HepG2 (cell line): ENCODE data around the gene C19orf73. TPM values are rescaled to one million over a fixed set of nuclear protein-coding genes. Genes with fewer than 3 reads are reported as not detected.

Experiments used
- ATAC-seq: fragments of 200-7000 bp; cut with Tn5 transposase; 3 replicates; pipeline ENCODE4 v1.9.1; 2020; ENCODE audit warnings: mild to moderate bottlenecking, moderate library complexity
- BruUV-seq: library from RNA; stranded (reverse); fragments of 400-500 nt; replicated peaks from 2 replicates; lab custom pipeline; 2021; lab: Mats Ljungman, UMichigan
- CTCF ChIA-PET: fragments of 300-600 bp; formaldehyde crosslinking; extraction: SDS; loops from one replicate; lab custom pipeline; 2021; ENCODE audit warnings: low total read pairs, inconsistent platforms, low intra/inter-chr PET ratio; lab: Yijun Ruan, JAX
- POLR2A ChIA-PET: fragments of 350-600 bp; sonication (Branson Sonifier 250); formaldehyde crosslinking; loops from one replicate; lab custom pipeline; 2020; ENCODE audit warnings: antibody characterized with exemption, inconsistent platforms; lab: Yijun Ruan, JAX
- DNase-seq: peaks from one replicate; pipeline ENCODE4 v3.0.0-alpha.2; 2015; ENCODE audit warnings: low spot score
- FAIRE-seq: peaks from 3 replicates; lab custom pipeline; 2011; peaks lifted over from hg19 to GRCh38; lab: Jason Lieb, UNC
- H2AFZ ChIP-seq: one replicate; pipeline ENCODE4 v1.6.1; 2011; ENCODE audit warnings: low read length, inconsistent platforms
- H3K27ac ChIP-seq: fragments of 300-600 bp; 3 replicates; pipeline ENCODE4 v1.8.0; 2011; ENCODE audit warnings: mixed run types, mild to moderate bottlenecking, mixed read lengths, low read length, inconsistent platforms; ENCODE audit not compliant: insufficient read depth; ENCODE audit errors: extremely low read length
- H3K27me3 ChIP-seq, 2 experiments: fragments of 200-600 bp in 1 of 2; 2 replicates in 1 of 2; 3 replicates in 1 of 2; pipeline versions ENCODE4 v1.6.0 to v1.8.0; 2011; ENCODE audit warnings: low read length in 2 of 2, mild to moderate bottlenecking in 2 of 2, moderate library complexity in 2 of 2, inconsistent platforms in 1 of 2; ENCODE audit not compliant: insufficient read depth in 2 of 2, control insufficient read depth in 1 of 2
- H3K36me3 ChIP-seq, 2 experiments: fragments of 200-600 bp in 1 of 2; replicated peaks in 1 of 2; 2 replicates in 1 of 2; 3 replicates in 1 of 2; pipeline versions ENCODE4 v1.5.1 to v1.8.0; 2011; ENCODE audit warnings: low read length in 2 of 2, inconsistent platforms in 1 of 2; ENCODE audit not compliant: insufficient read depth in 2 of 2, control insufficient read depth in 1 of 2
- H3K4me1 ChIP-seq: 2 replicates; pipeline ENCODE4 v1.5.1; 2012; ENCODE audit warnings: low read length, inconsistent platforms; ENCODE audit not compliant: insufficient read depth
- H3K4me2 ChIP-seq: 2 replicates; pipeline ENCODE4 v1.6.0; 2011; ENCODE audit warnings: low read depth, low read length, inconsistent platforms
- H3K4me3 ChIP-seq, 3 experiments: fragments of 200-600 bp in 1 of 3; sonication (generic), shearing (Covaris generic) in 1 of 3; replicated peaks in 1 of 3; 2 replicates each; pipeline ENCODE4 v1.5.1; 2011 to 2016; ENCODE audit warnings: low read length in 3 of 3, inconsistent platforms in 2 of 3, low read depth in 2 of 3, mild to moderate bottlenecking in 2 of 3, control low read depth in 1 of 3, mixed read lengths in 1 of 3; ENCODE audit not compliant: insufficient read depth in 1 of 3
- H3K79me2 ChIP-seq: one replicate; pipeline ENCODE4 v1.6.1; 2011; ENCODE audit warnings: low read length, inconsistent platforms; ENCODE audit not compliant: insufficient read depth
- H3K9ac ChIP-seq: 2 replicates; pipeline ENCODE4 v1.6.0; 2011; ENCODE audit warnings: mild to moderate bottlenecking, low read depth, low read length, inconsistent platforms; ENCODE audit not compliant: insufficient read depth
- H3K9me3 ChIP-seq: 2 replicates; pipeline ENCODE4 v1.5.1; 2012; ENCODE audit warnings: mild to moderate bottlenecking, low read length
- H4K20me1 ChIP-seq: 2 replicates; pipeline ENCODE4 v1.6.0; 2011; ENCODE audit warnings: inconsistent platforms, mild to moderate bottlenecking, low read length, moderate library complexity; ENCODE audit not compliant: insufficient read depth
- NAIF1 ChIP-seq: sonication (generic); formaldehyde crosslinking; IDR thresholded peaks from 2 replicates; pipeline ENCODE4 v1.5.0; 2020; ENCODE audit warnings: mild to moderate bottlenecking, missing genetic modification reagents, borderline replicate concordance
- PCBP2 ChIP-seq: fragments of 200-400 bp; formaldehyde crosslinking; optimal IDR thresholded peaks from 2 replicates; pipeline ENCODE3; 2018; ENCODE audit warnings: low read length, low read depth; ENCODE audit not compliant: poor library complexity, severe bottlenecking
- PHF21A ChIP-seq: sonication (generic); formaldehyde crosslinking; IDR thresholded peaks from 2 replicates; pipeline ENCODE4 v1.5.0; 2020; ENCODE audit warnings: mild to moderate bottlenecking, missing genetic modification reagents
- SIX4 ChIP-seq: sonication (generic); formaldehyde crosslinking; IDR thresholded peaks from 2 replicates; pipeline ENCODE4 v1.4.0; 2020; ENCODE audit warnings: missing genetic modification reagents
- TAF1 ChIP-seq: sonication (generic); formaldehyde crosslinking; IDR thresholded peaks from 2 replicates; pipeline ENCODE4 v1.4.0; 2020; ENCODE audit warnings: missing genetic modification reagents
- ZBTB38 ChIP-seq: sonication (generic); formaldehyde crosslinking; IDR thresholded peaks from 2 replicates; pipeline ENCODE4 v1.5.1; 2020; ENCODE audit warnings: mild to moderate bottlenecking, missing genetic modification reagents
- ZNF10 ChIP-seq: sonication (generic); formaldehyde crosslinking; IDR thresholded peaks from 2 replicates; pipeline ENCODE4 v1.4.0; 2020; ENCODE audit warnings: mild to moderate bottlenecking, low read depth, missing genetic modification reagents, borderline replicate concordance
- ZNF292 ChIP-seq: sonication (generic); formaldehyde crosslinking; IDR thresholded peaks from 2 replicates; pipeline ENCODE4 v1.8.1; 2022; ENCODE audit warnings: mild to moderate bottlenecking, low read depth, missing genetic modification reagents, borderline replicate concordance
- ZNF333 ChIP-seq: sonication (generic); formaldehyde crosslinking; IDR thresholded peaks from 2 replicates; pipeline ENCODE4 v1.4.0; 2020; ENCODE audit warnings: mild to moderate bottlenecking, missing genetic modification reagents, borderline replicate concordance
- ZNF724P ChIP-seq: sonication (generic); formaldehyde crosslinking; IDR thresholded peaks from 2 replicates; pipeline ENCODE4 v1.8.0; 2022; ENCODE audit warnings: missing genetic modification reagents, borderline replicate concordance
- ZSCAN20 ChIP-seq: sonication (generic); formaldehyde crosslinking; IDR thresholded peaks from 2 replicates; pipeline ENCODE4 v1.4.0; 2020; ENCODE audit warnings: missing genetic modification reagents, mild to moderate bottlenecking, borderline replicate concordance
- WGBS: methylation state at CpG from one replicate; pipeline ENCODE4 v1.1.6; 2017; ENCODE audit warnings: low lambda C conversion rate; 5-methylcytosine and 5-hydroxymethylcytosine counted together
- in situ Hi-C: cut with HindIII; loops from 2 replicates; pipeline ENCODE4 v1.10.0; 2017; ENCODE audit warnings: low pct_unique_long_range_greater_than_20kb; ENCODE audit not compliant: extremely low pct_ligation_motif_present
- intact Hi-C: fragments of 100-400 bp; cut with micrococcal nuclease; formaldehyde crosslinking; loops from one replicate; pipeline ENCODE4 v1.10.0; 2022; ENCODE audit not compliant: unreplicated experiment
- polyA plus RNA-seq, 8 experiments: library from polyadenylated mRNA; depleted of rRNA in 3 of 8; stranded (reverse) in 7 of 8; unstranded in 1 of 8; fragments of >200 nt; fragmentation: Illumina TruSeq in 4 of 8; extraction: Trizol in 4 of 8; gene quantifications; 2 replicates each; pipeline versions ENCODE4 v1.2.1 to v1.2.3, GENCODE V29; 2011 to 2016; ENCODE audit warnings: low read depth in 4 of 8, missing spikeins in 1 of 8, mixed read lengths in 1 of 8; ENCODE audit not compliant: insufficient read depth in 1 of 8
- total RNA-seq, 5 experiments: library from RNA; depleted of rRNA; stranded (reverse); fragments of >200 nt; fragmentation: Illumina TruSeq; extraction: Trizol; gene quantifications; 2 replicates each; pipeline ENCODE4 v1.2.3, GENCODE V29; 2016; ENCODE audit warnings: low read depth in 1 of 5
- TF ChIP-seq, protein P1 (sequence below): sonication (generic); formaldehyde crosslinking; IDR thresholded peaks from 2 replicates; pipeline ENCODE4 v1.5.1; 2020; ENCODE audit warnings: mild to moderate bottlenecking, missing genetic modification reagents
- TF ChIP-seq, protein P2 (sequence below): sonication (generic); formaldehyde crosslinking; IDR thresholded peaks from 2 replicates; pipeline ENCODE4 v1.4.0; 2020; ENCODE audit warnings: missing genetic modification reagents
- TF ChIP-seq, protein P3 (sequence below): sonication (generic); formaldehyde crosslinking; IDR thresholded peaks from 2 replicates; pipeline ENCODE4 v1.5.1; 2020; ENCODE audit warnings: missing genetic modification reagents, mild to moderate bottlenecking, borderline replicate concordance
- TF ChIP-seq, protein P4 (sequence below): sonication (generic); formaldehyde crosslinking; IDR thresholded peaks from 2 replicates; pipeline ENCODE4 v1.5.0; 2020; ENCODE audit warnings: missing genetic modification reagents

C19orf73 gene
- total and polyA plus RNA-seq, 2 of the 13 experiments (the other 11 are each of a cell fraction or from before 2014, with no cell fraction given): 1.4 to 1.5 TPM

DNA sequence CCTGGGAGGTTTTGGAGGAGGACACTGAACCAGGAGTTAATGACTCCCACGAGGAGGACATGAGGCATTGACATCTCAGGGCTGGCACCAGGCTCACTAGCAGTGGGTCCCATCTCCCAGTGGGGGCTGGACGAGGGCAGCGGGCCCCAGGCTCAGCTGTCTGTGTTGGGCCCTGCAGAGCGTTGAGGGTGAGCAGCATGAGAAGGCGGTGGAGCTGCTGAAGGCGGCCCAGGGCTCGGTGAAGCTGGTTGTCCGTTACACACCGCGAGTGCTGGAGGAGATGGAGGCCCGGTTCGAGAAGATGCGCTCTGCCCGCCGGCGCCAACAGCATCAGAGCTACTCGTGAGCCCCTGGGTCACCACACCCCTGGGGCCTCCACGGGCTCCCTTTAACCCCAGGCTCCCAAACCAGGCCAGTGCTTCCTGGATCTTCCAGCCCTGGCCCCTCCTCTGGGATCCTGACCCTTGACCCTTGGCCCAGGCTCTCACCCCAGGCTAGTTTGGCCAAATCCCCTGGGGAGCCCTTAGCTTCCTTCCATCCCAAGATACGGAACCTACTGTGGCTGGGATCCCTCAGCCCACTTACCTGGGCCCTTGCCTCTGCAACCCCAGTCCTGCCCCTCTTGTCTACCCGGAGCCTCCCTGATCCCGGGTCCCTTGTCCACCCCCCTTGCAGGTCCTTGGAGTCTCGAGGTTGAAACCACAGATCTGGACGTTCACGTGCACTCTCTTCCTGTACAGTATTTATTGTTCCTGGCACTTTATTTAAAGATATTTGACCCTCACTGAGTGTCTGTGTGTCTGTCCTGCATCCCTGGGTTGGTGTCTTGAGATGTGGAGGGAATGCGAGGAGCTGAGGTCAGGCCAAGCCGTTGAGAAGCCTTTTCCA lies 1.0 kb downstream of the C19orf73 start:
- H3K36me3 ChIP-seq: no peaks in the 10 kb centered on the region
- TF ChIP-seq, protein P1, sequence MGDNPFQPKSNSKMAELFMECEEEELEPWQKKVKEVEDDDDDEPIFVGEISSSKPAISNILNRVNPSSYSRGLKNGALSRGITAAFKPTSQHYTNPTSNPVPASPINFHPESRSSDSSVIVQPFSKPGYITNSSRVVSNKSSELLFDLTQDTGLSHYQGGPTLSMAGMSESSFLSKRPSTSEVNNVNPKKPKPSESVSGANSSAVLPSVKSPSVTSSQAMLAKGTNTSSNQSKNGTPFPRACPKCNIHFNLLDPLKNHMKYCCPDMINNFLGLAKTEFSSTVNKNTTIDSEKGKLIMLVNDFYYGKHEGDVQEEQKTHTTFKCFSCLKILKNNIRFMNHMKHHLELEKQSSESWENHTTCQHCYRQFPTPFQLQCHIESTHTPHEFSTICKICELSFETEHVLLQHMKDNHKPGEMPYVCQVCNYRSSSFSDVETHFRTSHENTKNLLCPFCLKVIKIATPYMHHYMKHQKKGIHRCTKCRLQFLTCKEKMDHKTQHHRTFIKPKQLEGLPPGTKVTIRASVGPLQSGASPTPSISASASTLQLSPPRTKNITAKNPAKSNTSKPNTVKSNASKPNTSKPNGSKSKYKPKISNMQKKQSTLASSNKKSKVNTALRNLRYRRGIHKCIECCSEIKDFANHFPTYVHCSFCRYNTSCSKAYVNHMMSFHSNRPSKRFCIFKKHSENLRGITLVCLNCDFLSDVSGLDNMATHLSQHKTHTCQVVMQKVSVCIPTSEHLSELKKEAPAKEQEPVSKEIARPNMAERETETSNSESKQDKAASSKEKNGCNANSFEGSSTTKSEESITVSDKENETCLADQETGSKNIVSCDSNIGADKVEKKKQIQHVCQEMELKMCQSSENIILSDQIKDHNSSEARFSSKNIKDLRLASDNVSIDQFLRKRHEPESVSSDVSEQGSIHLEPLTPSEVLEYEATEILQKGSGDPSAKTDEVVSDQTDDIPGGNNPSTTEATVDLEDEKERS (CRISPR knock-in tag): no peak
- TF ChIP-seq SIX4 (CRISPR knock-in tag): no peak
- TF ChIP-seq ZNF10: no peak
- 0 out of 2 replicates have a peak, but pooled peaks have one; percentile 51 for TF ChIP-seq ZNF724P
- peak; percentile 90 for TF ChIP-seq ZBTB38 (CRISPR knock-in tag)
- TF ChIP-seq, protein P2, sequence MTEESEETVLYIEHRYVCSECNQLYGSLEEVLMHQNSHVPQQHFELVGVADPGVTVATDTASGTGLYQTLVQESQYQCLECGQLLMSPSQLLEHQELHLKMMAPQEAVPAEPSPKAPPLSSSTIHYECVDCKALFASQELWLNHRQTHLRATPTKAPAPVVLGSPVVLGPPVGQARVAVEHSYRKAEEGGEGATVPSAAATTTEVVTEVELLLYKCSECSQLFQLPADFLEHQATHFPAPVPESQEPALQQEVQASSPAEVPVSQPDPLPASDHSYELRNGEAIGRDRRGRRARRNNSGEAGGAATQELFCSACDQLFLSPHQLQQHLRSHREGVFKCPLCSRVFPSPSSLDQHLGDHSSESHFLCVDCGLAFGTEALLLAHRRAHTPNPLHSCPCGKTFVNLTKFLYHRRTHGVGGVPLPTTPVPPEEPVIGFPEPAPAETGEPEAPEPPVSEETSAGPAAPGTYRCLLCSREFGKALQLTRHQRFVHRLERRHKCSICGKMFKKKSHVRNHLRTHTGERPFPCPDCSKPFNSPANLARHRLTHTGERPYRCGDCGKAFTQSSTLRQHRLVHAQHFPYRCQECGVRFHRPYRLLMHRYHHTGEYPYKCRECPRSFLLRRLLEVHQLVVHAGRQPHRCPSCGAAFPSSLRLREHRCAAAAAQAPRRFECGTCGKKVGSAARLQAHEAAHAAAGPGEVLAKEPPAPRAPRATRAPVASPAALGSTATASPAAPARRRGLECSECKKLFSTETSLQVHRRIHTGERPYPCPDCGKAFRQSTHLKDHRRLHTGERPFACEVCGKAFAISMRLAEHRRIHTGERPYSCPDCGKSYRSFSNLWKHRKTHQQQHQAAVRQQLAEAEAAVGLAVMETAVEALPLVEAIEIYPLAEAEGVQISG (CRISPR knock-in tag): no peak
- TF ChIP-seq PHF21A: no peak
- TF ChIP-seq, protein P3, sequence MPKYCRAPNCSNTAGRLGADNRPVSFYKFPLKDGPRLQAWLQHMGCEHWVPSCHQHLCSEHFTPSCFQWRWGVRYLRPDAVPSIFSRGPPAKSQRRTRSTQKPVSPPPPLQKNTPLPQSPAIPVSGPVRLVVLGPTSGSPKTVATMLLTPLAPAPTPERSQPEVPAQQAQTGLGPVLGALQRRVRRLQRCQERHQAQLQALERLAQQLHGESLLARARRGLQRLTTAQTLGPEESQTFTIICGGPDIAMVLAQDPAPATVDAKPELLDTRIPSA (CRISPR knock-in tag): no peak
- TF ChIP-seq ZNF333 (CRISPR knock-in tag): no peak
- TF ChIP-seq PCBP2: no peak
- no peak for TF ChIP-seq NAIF1 (CRISPR knock-in tag)
- 0 out of 2 replicates have a peak, but pooled peaks have one; percentile 6 for TF ChIP-seq ZNF292
- TF ChIP-seq ZSCAN20: no peak
- TF ChIP-seq, protein P4, sequence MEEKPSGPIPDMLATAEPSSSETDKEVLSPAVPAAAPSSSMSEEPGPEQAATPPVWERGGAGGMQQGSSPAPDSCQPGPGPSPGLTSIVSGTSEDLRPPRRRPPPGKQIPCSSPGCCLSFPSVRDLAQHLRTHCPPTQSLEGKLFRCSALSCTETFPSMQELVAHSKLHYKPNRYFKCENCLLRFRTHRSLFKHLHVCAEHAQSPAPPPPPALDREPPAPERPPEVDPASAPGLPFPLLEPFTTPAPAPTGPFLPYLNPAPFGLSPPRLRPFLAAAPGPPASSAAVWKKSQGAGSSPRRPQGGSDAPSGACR (CRISPR knock-in tag): no peak
- no peak for TF ChIP-seq TAF1

More for the DNA sequence above, 1.0 kb downstream of the C19orf73 start:
- WGBS: 16% methylated on average over 9 of the region's 26 CpGs
- FAIRE-seq (no peak), ATAC-seq (no peak), DNase-seq (no peak)
- intact Hi-C loops (no loop called here), in situ Hi-C loops (loop anchor here (5.0 kb wide), 1 partner anchor 34 kb away; no protein-coding TSS in a partner anchor)
- H3K4me2 ChIP-seq: peak overlapping the region; percentile 98
- peaks cover 0 to 7% of the 10 kb centered on the region in 2 experiments; a peak in 1 of 5 replicates for H3K27me3 ChIP-seq
- peak overlapping the region; percentile 63 to 78 (median 74) for H3K4me3 ChIP-seq
- CTCF ChIA-PET: no interaction called here
- H2AFZ ChIP-seq: no peak overlapping the region
- H3K9me3 ChIP-seq: no peaks in the 10 kb centered on the region
- peak overlapping the region; percentile 90 for H3K9ac ChIP-seq
- peak overlapping the region; percentile 77 for H3K27ac ChIP-seq
- H4K20me1 ChIP-seq: no peaks in the 10 kb centered on the region
- peaks cover 55% of the 10 kb centered on the region for H3K4me1 ChIP-seq
- BruUV-seq: no TSS peak
- POLR2A ChIA-PET: interaction anchor here (1.0 to 2.1 kb wide), 2 partner anchors 10 to 89 kb away, joined by 3 to 9 read pairs; no protein-coding TSS in a partner anchor
- peaks cover 4% of the 10 kb centered on the region for H3K79me2 ChIP-seq
